ENCODE results near the gene CCNC.

DNA sequence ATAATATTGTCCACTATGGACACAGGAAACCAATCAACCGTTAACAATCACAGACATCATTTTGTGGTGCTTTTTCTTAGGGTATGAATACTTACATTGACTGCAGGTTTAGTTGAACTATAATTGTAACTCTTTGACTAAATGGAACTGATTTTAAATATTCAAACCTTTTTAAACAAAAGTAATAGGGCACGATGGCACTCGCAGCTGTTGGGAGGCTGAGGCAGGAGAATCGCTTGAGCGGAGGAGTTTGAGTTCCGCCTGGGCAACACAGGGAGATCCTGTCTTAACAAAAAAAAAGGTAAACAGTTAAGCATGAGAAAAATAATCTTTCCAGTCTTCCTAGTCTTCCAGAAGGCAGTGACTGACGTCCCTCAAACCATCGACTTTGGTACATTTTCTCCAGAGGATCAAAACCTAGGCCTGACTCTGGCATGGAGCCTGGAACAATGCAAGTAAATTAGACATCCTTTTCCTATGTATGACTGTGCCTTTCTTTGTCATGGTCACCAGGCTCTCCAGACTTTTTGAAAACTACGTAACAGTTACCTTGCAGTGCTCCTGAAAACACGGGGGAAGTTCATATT lies 21.5 kb upstream of the CCNC start:
- TF ChIP-seq CTCF (conservative IDR thresholded peaks at IDR 0.05; ENCODE audit: low read depth in 2 of 2) (no peak), POLR2AphosphoS5 (IDR thresholded peaks at IDR 0.05; ENCODE audit: low read depth) (no peak), EZH2phosphoT487 (IDR thresholded peaks at IDR 0.05; ENCODE audit: unreplicated experiment) (no peak), EZH2 (IDR thresholded peaks at IDR 0.05; ENCODE audit: low read depth, unreplicated experiment) (no peak), JUNB (IDR thresholded peaks at IDR 0.05; ENCODE audit: unreplicated experiment) (no peak), STAT1 (IDR thresholded peaks at IDR 0.05; ENCODE audit: unreplicated experiment) (no peak)
- TF ChIP-seq, protein P1, sequence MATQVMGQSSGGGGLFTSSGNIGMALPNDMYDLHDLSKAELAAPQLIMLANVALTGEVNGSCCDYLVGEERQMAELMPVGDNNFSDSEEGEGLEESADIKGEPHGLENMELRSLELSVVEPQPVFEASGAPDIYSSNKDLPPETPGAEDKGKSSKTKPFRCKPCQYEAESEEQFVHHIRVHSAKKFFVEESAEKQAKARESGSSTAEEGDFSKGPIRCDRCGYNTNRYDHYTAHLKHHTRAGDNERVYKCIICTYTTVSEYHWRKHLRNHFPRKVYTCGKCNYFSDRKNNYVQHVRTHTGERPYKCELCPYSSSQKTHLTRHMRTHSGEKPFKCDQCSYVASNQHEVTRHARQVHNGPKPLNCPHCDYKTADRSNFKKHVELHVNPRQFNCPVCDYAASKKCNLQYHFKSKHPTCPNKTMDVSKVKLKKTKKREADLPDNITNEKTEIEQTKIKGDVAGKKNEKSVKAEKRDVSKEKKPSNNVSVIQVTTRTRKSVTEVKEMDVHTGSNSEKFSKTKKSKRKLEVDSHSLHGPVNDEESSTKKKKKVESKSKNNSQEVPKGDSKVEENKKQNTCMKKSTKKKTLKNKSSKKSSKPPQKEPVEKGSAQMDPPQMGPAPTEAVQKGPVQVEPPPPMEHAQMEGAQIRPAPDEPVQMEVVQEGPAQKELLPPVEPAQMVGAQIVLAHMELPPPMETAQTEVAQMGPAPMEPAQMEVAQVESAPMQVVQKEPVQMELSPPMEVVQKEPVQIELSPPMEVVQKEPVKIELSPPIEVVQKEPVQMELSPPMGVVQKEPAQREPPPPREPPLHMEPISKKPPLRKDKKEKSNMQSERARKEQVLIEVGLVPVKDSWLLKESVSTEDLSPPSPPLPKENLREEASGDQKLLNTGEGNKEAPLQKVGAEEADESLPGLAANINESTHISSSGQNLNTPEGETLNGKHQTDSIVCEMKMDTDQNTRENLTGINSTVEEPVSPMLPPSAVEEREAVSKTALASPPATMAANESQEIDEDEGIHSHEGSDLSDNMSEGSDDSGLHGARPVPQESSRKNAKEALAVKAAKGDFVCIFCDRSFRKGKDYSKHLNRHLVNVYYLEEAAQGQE (IDR thresholded peaks at IDR 0.05; ENCODE audit: unreplicated experiment), result no peak
- TF ChIP-seq, protein P2, sequence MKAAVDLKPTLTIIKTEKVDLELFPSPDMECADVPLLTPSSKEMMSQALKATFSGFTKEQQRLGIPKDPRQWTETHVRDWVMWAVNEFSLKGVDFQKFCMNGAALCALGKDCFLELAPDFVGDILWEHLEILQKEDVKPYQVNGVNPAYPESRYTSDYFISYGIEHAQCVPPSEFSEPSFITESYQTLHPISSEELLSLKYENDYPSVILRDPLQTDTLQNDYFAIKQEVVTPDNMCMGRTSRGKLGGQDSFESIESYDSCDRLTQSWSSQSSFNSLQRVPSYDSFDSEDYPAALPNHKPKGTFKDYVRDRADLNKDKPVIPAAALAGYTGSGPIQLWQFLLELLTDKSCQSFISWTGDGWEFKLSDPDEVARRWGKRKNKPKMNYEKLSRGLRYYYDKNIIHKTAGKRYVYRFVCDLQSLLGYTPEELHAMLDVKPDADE (IDR thresholded peaks at IDR 0.05), result no peak

Measured in GM23338 (cell line).